Naive thymus-derived CD4-positive, alpha-beta T cell (primary cell): Measurements from ENCODE around the gene ADGRG6. TPM values are rescaled to one million over a fixed set of nuclear protein-coding genes. Genes with fewer than 3 reads are reported as not detected.

Source experiments
- ATAC-seq: fragments of 150-1000 bp; cut with Tn5 transposase; 2 replicates; pipeline ENCODE4 v1.10.0; 2021; ENCODE audit warnings: mild to moderate bottlenecking, moderate library complexity
- CTCF ChIA-PET: fragments of 350-600 bp; sonication (Branson Sonifier 250); formaldehyde crosslinking; loops from one replicate; lab custom pipeline; 2021; ENCODE audit warnings: antibody characterized with exemption; lab: Charles Lee
- POLR2A ChIA-PET: fragments of 350-600 bp; sonication (Branson Sonifier 250); formaldehyde crosslinking; loops from one replicate; lab custom pipeline; 2021; ENCODE audit warnings: antibody characterized with exemption, inconsistent platforms; lab: Charles Lee
- DNase-seq, 9 donors: peaks; one replicate each; pipeline versions ENCODE4 v3.0.0 to v3.0.0-alpha.2; 2020 to 2022; ENCODE audit warnings: mixed read lengths in 1 of 9
- H3K27ac ChIP-seq: one replicate; pipeline ENCODE4 v1.7.0; 2013; ENCODE audit warnings: mild to moderate bottlenecking, low read depth, low read length, moderate library complexity
- H3K27me3 ChIP-seq, 2 donors: one replicate each; pipeline ENCODE4 v1.7.0; 2013; ENCODE audit warnings: low read length in 2 of 2, mild to moderate bottlenecking in 2 of 2, moderate library complexity in 2 of 2; ENCODE audit not compliant: control insufficient read depth in 2 of 2, insufficient read depth in 2 of 2
- H3K36me3 ChIP-seq, 3 experiments: 1 replicate in 2 of 3; 2 replicates in 1 of 3; pipeline ENCODE4 v1.7.0; 2013; ENCODE audit warnings: low read length in 3 of 3, mild to moderate bottlenecking in 3 of 3, moderate library complexity in 1 of 3; ENCODE audit not compliant: insufficient read depth in 3 of 3, control insufficient read depth in 2 of 3
- H3K4me1 ChIP-seq, 2 donors: one replicate each; pipeline ENCODE4 v1.7.0; 2013; ENCODE audit warnings: low read length in 2 of 2, mild to moderate bottlenecking in 2 of 2, moderate library complexity in 1 of 2; ENCODE audit not compliant: control insufficient read depth in 2 of 2, insufficient read depth in 2 of 2
- H3K4me3 ChIP-seq: 2 replicates; pipeline ENCODE4 v1.7.0; 2013; ENCODE audit warnings: mild to moderate bottlenecking, low read length
- H3K9me3 ChIP-seq, 3 experiments: 1 replicate in 2 of 3; 2 replicates in 1 of 3; pipeline ENCODE4 v1.7.0; 2013; ENCODE audit warnings: low read length in 3 of 3; ENCODE audit not compliant: control insufficient read depth in 2 of 3
- H3K27ac Mint-ChIP-seq, 9 donors: one replicate each; pipeline ENCODE4 v1.8.0; 2020 to 2022; ENCODE audit warnings: mixed read lengths in 9 of 9, mild to moderate bottlenecking in 8 of 9, moderate library complexity in 5 of 9, inconsistent platforms in 2 of 9
- H3K27me3 Mint-ChIP-seq, 5 donors: one replicate each; pipeline ENCODE4 v1.8.0; 2021 to 2022; ENCODE audit warnings: mixed read lengths in 5 of 5, mild to moderate bottlenecking in 1 of 5
- H3K36me3 Mint-ChIP-seq, 5 donors: one replicate each; pipeline ENCODE4 v1.8.0; 2020 to 2022; ENCODE audit warnings: mixed read lengths in 5 of 5, mild to moderate bottlenecking in 3 of 5, inconsistent platforms in 1 of 5
- H3K4me1 Mint-ChIP-seq, 7 donors: one replicate each; pipeline ENCODE4 v1.8.0; 2020 to 2022; ENCODE audit warnings: mixed read lengths in 7 of 7, mild to moderate bottlenecking in 3 of 7, inconsistent platforms in 1 of 7
- H3K4me3 Mint-ChIP-seq, 10 donors: one replicate each; pipeline ENCODE4 v1.8.0; 2020 to 2022; ENCODE audit warnings: mild to moderate bottlenecking in 10 of 10, mixed read lengths in 10 of 10, moderate library complexity in 6 of 10, inconsistent platforms in 2 of 10
- H3K9me3 Mint-ChIP-seq, 11 donors: one replicate each; pipeline ENCODE4 v1.8.0; 2020 to 2022; ENCODE audit warnings: mixed read lengths in 11 of 11, mild to moderate bottlenecking in 4 of 11, inconsistent platforms in 1 of 11, moderate library complexity in 1 of 11
- intact Hi-C, 2 donors: fragments of 100-400 bp; cut with micrococcal nuclease; formaldehyde crosslinking; loops; one replicate each; pipeline ENCODE4 v1.15.1; 2023
- polyA plus RNA-seq, 2 donors: library from polyadenylated mRNA; unstranded; fragments of 300-500 nt; fragmentation: Illumina TruSeq; gene quantifications; one replicate each; pipeline ENCODE4 v1.2.3, GENCODE V29; 2021
- total RNA-seq, 6 experiments: library from RNA in 5 of 6; stranded (reverse) in 5 of 6; gene quantifications; 1 replicate in 5 of 6; 2 replicates in 1 of 6; pipeline ENCODE4 v1.2.3 and lab custom pipeline; 2021 to 2026

Gene ADGRG6
- total and polyA plus RNA-seq, 7 experiments from 2014 or later: 0.02 to 3.6 (median 0.57) TPM; not detected in 2

- no peaks in the 10 kb centered on the region for H3K36me3 ChIP-seq
- no peak overlapping the region for H3K4me3 ChIP-seq
- H3K27ac ChIP-seq: no peak overlapping the region
- H3K27me3 ChIP-seq: no peaks in the 10 kb centered on the region
- no peaks in the 10 kb centered on the region for H3K4me1 ChIP-seq
- H3K4me1 Mint-ChIP-seq: peaks cover 0 to 2% (median 0%) of the 10 kb centered on the region in 7 donors
- CTCF ChIA-PET: no interaction called here
- ATAC-seq: no peak
- intact Hi-C loops: no loop called here
- POLR2A ChIA-PET: no interaction called here
- no peaks in the 10 kb centered on the region for H3K36me3 Mint-ChIP-seq
- peaks cover 0 to 14% (median 9%) of the 10 kb centered on the region in 5 donors for H3K27me3 Mint-ChIP-seq
- H3K9me3 ChIP-seq: no peaks in the 10 kb centered on the region
- H3K27ac Mint-ChIP-seq: no peak overlapping the region
- no peaks in the 10 kb centered on the region for H3K9me3 Mint-ChIP-seq
- no peak for DNase-seq
- no peak overlapping the region for H3K4me3 Mint-ChIP-seq
These were observed 60.3 kb downstream of the ADGRG6 start for GRCh38 chr6:142361779-142362750.

DNA sequence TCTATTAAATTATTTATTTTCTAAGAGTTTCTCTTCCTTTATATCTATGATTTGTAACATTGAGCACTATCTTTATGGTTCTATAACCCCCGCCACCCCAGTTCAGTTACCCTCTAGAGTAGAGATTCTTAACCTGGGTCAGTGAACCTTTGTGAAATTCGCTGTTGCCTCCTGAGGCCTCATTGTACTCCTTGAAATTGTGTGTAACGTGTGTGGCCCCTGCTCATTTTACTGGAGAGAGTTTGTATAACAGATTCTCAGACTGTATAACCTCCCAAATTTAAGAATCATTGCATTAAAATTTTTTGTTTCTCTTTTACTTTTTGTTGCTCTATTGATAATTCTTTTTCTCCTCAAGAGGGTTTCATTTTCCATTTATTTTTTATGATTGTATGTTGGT, 65.3 kb downstream of the ADGRG6 start:
- POLR2A ChIA-PET: no interaction called here
- DNase-seq (no peak), ATAC-seq (no peak)
- Histone ChIP-seq H3K36me3 (no peaks in the 10 kb centered on the region), H3K27ac (no peak overlapping the region), H3K9me3 (no peaks in the 10 kb centered on the region), H3K4me1 (no peaks in the 10 kb centered on the region), H3K4me3 (no peak overlapping the region), H3K27me3 (no peaks in the 10 kb centered on the region)
- Mint-ChIP-seq H3K27me3 (peaks cover 0 to 17% (median 5%) of the 10 kb centered on the region in 5 donors), H3K9me3 (no peaks in the 10 kb centered on the region), H3K4me3 (no peak overlapping the region), H3K27ac (no peak overlapping the region), H3K4me1 (no peaks in the 10 kb centered on the region), H3K36me3 (no peaks in the 10 kb centered on the region)
- CTCF ChIA-PET: no interaction called here
- intact Hi-C loops: no loop called here

GRCh38 chr6:142367501-142368018, 65.8 kb downstream of the ADGRG6 start:
- no peak overlapping the region for H3K4me3 ChIP-seq
- no peak overlapping the region for H3K27ac ChIP-seq
- Mint-ChIP-seq H3K27ac (no peak overlapping the region), H3K4me3 (no peak overlapping the region), H3K36me3 (no peaks in the 10 kb centered on the region), H3K4me1 (no peaks in the 10 kb centered on the region), H3K27me3 (peaks cover 0 to 14% (median 5%) of the 10 kb centered on the region in 5 donors), H3K9me3 (no peaks in the 10 kb centered on the region)
- no peaks in the 10 kb centered on the region for H3K4me1 ChIP-seq
- H3K27me3 ChIP-seq: no peaks in the 10 kb centered on the region
- intact Hi-C loops: no loop called here
- no peaks in the 10 kb centered on the region for H3K9me3 ChIP-seq
- ChIA-PET POLR2A (no interaction called here), CTCF (no interaction called here)
- ATAC-seq (no peak), DNase-seq (no peak)
- no peaks in the 10 kb centered on the region for H3K36me3 ChIP-seq

DNA sequence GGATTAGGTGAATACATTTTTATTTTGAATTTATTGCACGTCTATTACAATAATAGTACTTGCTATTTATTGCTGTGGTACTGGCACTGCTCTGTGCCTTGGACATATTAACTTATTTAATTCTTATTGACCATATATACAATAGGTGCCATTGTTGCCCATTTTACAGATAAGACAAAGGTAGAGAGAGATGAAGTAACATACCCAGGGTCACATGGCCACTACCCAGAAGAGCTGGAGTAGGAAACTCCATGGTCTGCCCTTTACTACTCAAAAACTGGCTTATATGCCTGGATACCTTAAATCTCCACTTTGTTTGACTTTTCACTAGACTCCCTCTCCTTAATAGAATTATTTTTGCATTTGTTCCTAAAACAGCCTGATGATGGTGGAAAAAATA, 67.5 kb downstream of the ADGRG6 start:
- DNase-seq (no peak), ATAC-seq (no peak)
- ChIA-PET POLR2A (no interaction called here), CTCF (no interaction called here)
- H3K4me1 Mint-ChIP-seq: no peaks in the 10 kb centered on the region
- Histone ChIP-seq H3K4me1 (no peaks in the 10 kb centered on the region), H3K9me3 (no peaks in the 10 kb centered on the region), H3K4me3 (no peak overlapping the region), H3K36me3 (no peaks in the 10 kb centered on the region), H3K27ac (no peak overlapping the region), H3K27me3 (no peaks in the 10 kb centered on the region)
- intact Hi-C loops: no loop called here
- H3K27ac Mint-ChIP-seq: no peak overlapping the region
- no peak overlapping the region for H3K4me3 Mint-ChIP-seq
- H3K27me3 Mint-ChIP-seq: peaks cover 0 to 14% (median 5%) of the 10 kb centered on the region in 5 donors
- no peaks in the 10 kb centered on the region for H3K9me3 Mint-ChIP-seq
- no peaks in the 10 kb centered on the region for H3K36me3 Mint-ChIP-seq

GRCh38 chr6:142372348-142372747, 70.5 kb downstream of the ADGRG6 start:
- Histone ChIP-seq H3K27ac (no peak overlapping the region), H3K9me3 (no peaks in the 10 kb centered on the region), H3K4me3 (no peak overlapping the region), H3K27me3 (no peaks in the 10 kb centered on the region), H3K36me3 (no peaks in the 10 kb centered on the region), H3K4me1 (no peaks in the 10 kb centered on the region)
- H3K9me3 Mint-ChIP-seq: no peaks in the 10 kb centered on the region
- POLR2A ChIA-PET: interaction anchor here (0.7 kb wide), 1 partner anchor 52 kb away, joined by 3 read pairs; no protein-coding TSS in a partner anchor
- intact Hi-C loops: no loop called here
- no peak for ATAC-seq
- H3K4me3 Mint-ChIP-seq: no peak overlapping the region
- no peaks in the 10 kb centered on the region for H3K36me3 Mint-ChIP-seq
- no peak for DNase-seq
- no peak overlapping the region for H3K27ac Mint-ChIP-seq
- no peaks in the 10 kb centered on the region for H3K4me1 Mint-ChIP-seq
- peaks cover 0 to 16% (median 0%) of the 10 kb centered on the region in 5 donors for H3K27me3 Mint-ChIP-seq
- CTCF ChIA-PET: no interaction called here

- Mint-ChIP-seq H3K9me3 (no peaks in the 10 kb centered on the region), H3K27ac (no peak overlapping the region), H3K36me3 (no peaks in the 10 kb centered on the region), H3K27me3 (peaks cover 0 to 16% (median 0%) of the 10 kb centered on the region in 5 donors), H3K4me3 (no peak overlapping the region), H3K4me1 (peaks cover 0 to 5% (median 2%) of the 10 kb centered on the region in 7 donors)
- no peak overlapping the region for H3K27ac ChIP-seq
- no peaks in the 10 kb centered on the region for H3K27me3 ChIP-seq
- POLR2A ChIA-PET: interaction anchor here (0.6 kb wide), 1 partner anchor 74 kb away, joined by 5 read pairs; no protein-coding TSS in a partner anchor
- no peak for ATAC-seq
- H3K4me1 ChIP-seq: no peaks in the 10 kb centered on the region
- intact Hi-C loops: no loop called here
- no peak overlapping the region for H3K4me3 ChIP-seq
- H3K36me3 ChIP-seq: no peaks in the 10 kb centered on the region
- no peaks in the 10 kb centered on the region for H3K9me3 ChIP-seq
- CTCF ChIA-PET: no interaction called here
- no peak for DNase-seq
These were observed 71.7 kb downstream of the ADGRG6 start for GRCh38 chr6:142373268-142374090.
